ENCODE results near the gene PLA2G4D.

Gene PLA2G4D

DNA sequence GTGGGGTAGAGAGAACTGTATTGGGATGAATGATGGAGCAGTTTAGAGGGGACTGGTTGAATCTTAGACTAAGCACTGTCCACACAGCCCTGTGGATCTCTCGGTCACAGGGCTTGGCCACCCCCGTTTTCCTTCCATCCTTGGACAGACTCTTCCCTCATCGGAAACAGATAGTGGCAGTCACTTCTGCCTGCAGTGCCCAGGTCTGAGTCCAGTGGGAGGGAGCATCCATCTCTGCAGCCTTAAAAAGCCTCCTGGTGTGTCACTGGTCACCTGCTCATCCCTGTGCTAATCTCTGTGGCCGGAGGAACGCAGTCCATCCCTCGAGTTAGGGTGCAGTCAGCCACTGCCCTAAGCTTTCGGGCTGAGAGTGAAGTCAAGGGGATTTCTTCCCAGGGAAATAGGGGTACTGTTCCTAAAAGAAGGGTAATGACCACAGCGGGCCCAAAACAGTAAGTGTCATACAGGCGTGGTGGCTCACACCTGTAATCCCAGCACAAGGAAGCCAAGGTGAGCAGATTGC is 32.0 kb downstream of the PLA2G4D start:
- Histone ChIP-seq H3K9ac (ENCODE audit: low read length) (no peak overlapping the region), H3K4me3 (ENCODE audit: insufficient read depth, low read length, poor library complexity, severe bottlenecking) (no peak overlapping the region), H2AFZ (ENCODE audit: low read depth, low read length, severe bottlenecking) (no peak overlapping the region), H3F3A (ENCODE audit: insufficient read depth) (no peaks in the 10 kb centered on the region), H3K36me3 (ENCODE audit: low read length) (no peaks in the 10 kb centered on the region), H3K27ac (ENCODE audit: low read depth, low read length) (no peak overlapping the region), H4K20me1 (ENCODE audit: low read depth, low read length) (no peaks in the 10 kb centered on the region), H3K9me3 (ENCODE audit: insufficient read depth, low read length) (no peaks in the 10 kb centered on the region), H3K79me2 (ENCODE audit: insufficient read depth, low read length) (no peaks in the 10 kb centered on the region), H3K9me2 (replicated peaks; ENCODE audit: insufficient read depth, low read length) (no peaks in the 10 kb centered on the region), H3K27me3 (ENCODE audit: low read length) (no peaks in the 10 kb centered on the region), H3K4me2 (ENCODE audit: low read depth, low read length, poor library complexity, severe bottlenecking) (no peak overlapping the region)
- TF ChIP-seq, protein P1, sequence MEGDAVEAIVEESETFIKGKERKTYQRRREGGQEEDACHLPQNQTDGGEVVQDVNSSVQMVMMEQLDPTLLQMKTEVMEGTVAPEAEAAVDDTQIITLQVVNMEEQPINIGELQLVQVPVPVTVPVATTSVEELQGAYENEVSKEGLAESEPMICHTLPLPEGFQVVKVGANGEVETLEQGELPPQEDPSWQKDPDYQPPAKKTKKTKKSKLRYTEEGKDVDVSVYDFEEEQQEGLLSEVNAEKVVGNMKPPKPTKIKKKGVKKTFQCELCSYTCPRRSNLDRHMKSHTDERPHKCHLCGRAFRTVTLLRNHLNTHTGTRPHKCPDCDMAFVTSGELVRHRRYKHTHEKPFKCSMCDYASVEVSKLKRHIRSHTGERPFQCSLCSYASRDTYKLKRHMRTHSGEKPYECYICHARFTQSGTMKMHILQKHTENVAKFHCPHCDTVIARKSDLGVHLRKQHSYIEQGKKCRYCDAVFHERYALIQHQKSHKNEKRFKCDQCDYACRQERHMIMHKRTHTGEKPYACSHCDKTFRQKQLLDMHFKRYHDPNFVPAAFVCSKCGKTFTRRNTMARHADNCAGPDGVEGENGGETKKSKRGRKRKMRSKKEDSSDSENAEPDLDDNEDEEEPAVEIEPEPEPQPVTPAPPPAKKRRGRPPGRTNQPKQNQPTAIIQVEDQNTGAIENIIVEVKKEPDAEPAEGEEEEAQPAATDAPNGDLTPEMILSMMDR (IDR thresholded peaks at IDR 0.05; ENCODE audit: insufficient read depth, low read length, poor library complexity, severe bottlenecking), result no peak
- no peak for TF ChIP-seq EZH2phosphoT487 (conservative IDR thresholded peaks at IDR 0.05; ENCODE audit: low read length)

DNA sequence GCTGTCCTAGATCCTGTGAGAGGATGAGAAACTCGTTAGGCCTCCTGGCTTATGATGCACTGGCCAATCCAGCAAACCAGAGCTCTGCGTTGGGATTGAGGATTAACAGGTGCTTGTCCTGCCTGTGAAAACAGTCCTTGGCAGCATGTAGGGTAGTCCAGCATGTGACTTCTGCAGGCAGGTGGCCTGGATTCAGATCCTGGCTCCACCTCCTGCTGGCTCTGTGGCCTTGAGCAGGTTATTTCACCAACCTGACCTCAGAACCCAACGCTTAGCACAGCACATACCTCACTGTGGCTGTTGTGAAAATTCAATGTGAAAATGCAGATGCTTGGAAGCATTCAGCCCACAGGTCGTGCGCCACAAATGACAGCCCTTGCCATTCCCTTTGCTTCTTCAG is 33.6 kb downstream of the PLA2G4D start:
- H3K4me2 ChIP-seq (ENCODE audit: low read depth, low read length, poor library complexity, severe bottlenecking), result no peak overlapping the region
- no peak overlapping the region for H3K27ac ChIP-seq (ENCODE audit: low read depth, low read length)
- no peak overlapping the region for H3K9ac ChIP-seq (ENCODE audit: low read length)
- H3K36me3 ChIP-seq (ENCODE audit: low read length), result no peaks in the 10 kb centered on the region
- no peaks in the 10 kb centered on the region for H4K20me1 ChIP-seq (ENCODE audit: low read depth, low read length)
- no peak overlapping the region for H2AFZ ChIP-seq (ENCODE audit: low read depth, low read length, severe bottlenecking)
- TF ChIP-seq, protein P1 (IDR thresholded peaks at IDR 0.05; ENCODE audit: insufficient read depth, low read length, poor library complexity, severe bottlenecking), result no peak
- no peak for TF ChIP-seq EZH2phosphoT487 (conservative IDR thresholded peaks at IDR 0.05; ENCODE audit: low read length)
- H3K79me2 ChIP-seq (ENCODE audit: insufficient read depth, low read length), result no peaks in the 10 kb centered on the region
- H3K27me3 ChIP-seq (ENCODE audit: low read length), result no peaks in the 10 kb centered on the region
- no peak overlapping the region for H3K4me3 ChIP-seq (ENCODE audit: insufficient read depth, low read length, poor library complexity, severe bottlenecking)
- H3K9me3 ChIP-seq (ENCODE audit: insufficient read depth, low read length), result no peaks in the 10 kb centered on the region
- no peaks in the 10 kb centered on the region for H3F3A ChIP-seq (ENCODE audit: insufficient read depth)
- H3K9me2 ChIP-seq (replicated peaks; ENCODE audit: insufficient read depth, low read length), result no peaks in the 10 kb centered on the region

DNA sequence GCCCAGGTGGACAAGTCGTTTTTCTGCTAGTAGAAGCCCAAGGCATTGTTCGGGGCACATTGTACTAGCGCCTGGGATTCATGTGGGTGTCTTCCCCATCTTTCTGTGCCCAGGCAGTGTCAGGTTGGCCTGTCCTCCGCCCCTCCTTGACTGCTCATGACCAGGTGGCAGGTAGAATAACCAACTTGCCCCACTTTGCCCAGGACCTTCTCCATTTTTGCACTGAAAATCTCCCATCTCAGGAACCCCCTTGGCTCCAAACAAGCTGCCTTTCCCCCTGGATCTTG is 33.9 kb downstream of the PLA2G4D start:
- no peaks in the 10 kb centered on the region for H3K27me3 ChIP-seq (ENCODE audit: low read length)
- no peaks in the 10 kb centered on the region for H3F3A ChIP-seq (ENCODE audit: insufficient read depth)
- no peaks in the 10 kb centered on the region for H3K9me2 ChIP-seq (replicated peaks; ENCODE audit: insufficient read depth, low read length)
- H3K27ac ChIP-seq (ENCODE audit: low read depth, low read length), result no peak overlapping the region
- no peaks in the 10 kb centered on the region for H4K20me1 ChIP-seq (ENCODE audit: low read depth, low read length)
- no peak overlapping the region for H3K9ac ChIP-seq (ENCODE audit: low read length)
- no peak overlapping the region for H3K4me2 ChIP-seq (ENCODE audit: low read depth, low read length, poor library complexity, severe bottlenecking)
- no peaks in the 10 kb centered on the region for H3K79me2 ChIP-seq (ENCODE audit: insufficient read depth, low read length)
- TF ChIP-seq, protein P1 (IDR thresholded peaks at IDR 0.05; ENCODE audit: insufficient read depth, low read length, poor library complexity, severe bottlenecking), result no peak
- TF ChIP-seq EZH2phosphoT487 (conservative IDR thresholded peaks at IDR 0.05; ENCODE audit: low read length), result no peak
- no peak overlapping the region for H2AFZ ChIP-seq (ENCODE audit: low read depth, low read length, severe bottlenecking)
- no peaks in the 10 kb centered on the region for H3K36me3 ChIP-seq (ENCODE audit: low read length)
- H3K9me3 ChIP-seq (ENCODE audit: insufficient read depth, low read length), result no peaks in the 10 kb centered on the region
- H3K4me3 ChIP-seq (ENCODE audit: insufficient read depth, low read length, poor library complexity, severe bottlenecking), result no peak overlapping the region
